GM20000 (cell line): Measurements from ENCODE around the gene SPNS1.

Experiments used
- DNase-seq: peaks from one replicate; pipeline ENCODE4 v3.0.0; 2012; ENCODE audit warnings: low spot score
- TF ChIP-seq, protein P1 (sequence below): IDR thresholded peaks from 2 replicates; pipeline ENCODE4 v1.5.1; 2012; ENCODE audit warnings: mild to moderate bottlenecking, control low read depth; ENCODE audit errors: extremely low read depth, missing control alignments

SPNS1 gene

GRCh38 chr16:28985211-28986041 lies 10.8 kb downstream of the SPNS1 start:
- no peak for DNase-seq
- TF ChIP-seq, protein P1, sequence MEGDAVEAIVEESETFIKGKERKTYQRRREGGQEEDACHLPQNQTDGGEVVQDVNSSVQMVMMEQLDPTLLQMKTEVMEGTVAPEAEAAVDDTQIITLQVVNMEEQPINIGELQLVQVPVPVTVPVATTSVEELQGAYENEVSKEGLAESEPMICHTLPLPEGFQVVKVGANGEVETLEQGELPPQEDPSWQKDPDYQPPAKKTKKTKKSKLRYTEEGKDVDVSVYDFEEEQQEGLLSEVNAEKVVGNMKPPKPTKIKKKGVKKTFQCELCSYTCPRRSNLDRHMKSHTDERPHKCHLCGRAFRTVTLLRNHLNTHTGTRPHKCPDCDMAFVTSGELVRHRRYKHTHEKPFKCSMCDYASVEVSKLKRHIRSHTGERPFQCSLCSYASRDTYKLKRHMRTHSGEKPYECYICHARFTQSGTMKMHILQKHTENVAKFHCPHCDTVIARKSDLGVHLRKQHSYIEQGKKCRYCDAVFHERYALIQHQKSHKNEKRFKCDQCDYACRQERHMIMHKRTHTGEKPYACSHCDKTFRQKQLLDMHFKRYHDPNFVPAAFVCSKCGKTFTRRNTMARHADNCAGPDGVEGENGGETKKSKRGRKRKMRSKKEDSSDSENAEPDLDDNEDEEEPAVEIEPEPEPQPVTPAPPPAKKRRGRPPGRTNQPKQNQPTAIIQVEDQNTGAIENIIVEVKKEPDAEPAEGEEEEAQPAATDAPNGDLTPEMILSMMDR = no peak

DNA sequence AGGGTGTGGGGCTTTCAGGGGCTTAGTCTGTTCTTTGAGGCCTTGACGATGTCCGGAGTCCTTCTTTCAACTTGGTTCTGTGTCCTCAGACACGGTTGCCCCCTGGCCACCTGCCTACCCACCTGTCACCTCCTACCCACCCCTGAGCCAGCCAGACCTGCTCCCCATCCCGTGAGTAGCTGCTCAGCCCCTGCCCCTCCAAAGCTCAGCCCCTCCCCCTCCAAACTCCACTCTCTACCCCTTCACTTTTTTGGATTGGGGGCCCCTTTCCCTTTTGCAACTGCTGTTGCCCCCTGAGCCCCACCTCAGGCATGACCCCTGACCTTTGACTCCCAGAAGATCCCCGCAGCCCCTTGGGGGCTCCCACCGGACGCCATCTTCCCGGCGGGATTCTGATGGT lies 11.5 kb downstream of the SPNS1 start:
- DNase-seq = no peak
- TF ChIP-seq, protein P1 = no peak

DNA sequence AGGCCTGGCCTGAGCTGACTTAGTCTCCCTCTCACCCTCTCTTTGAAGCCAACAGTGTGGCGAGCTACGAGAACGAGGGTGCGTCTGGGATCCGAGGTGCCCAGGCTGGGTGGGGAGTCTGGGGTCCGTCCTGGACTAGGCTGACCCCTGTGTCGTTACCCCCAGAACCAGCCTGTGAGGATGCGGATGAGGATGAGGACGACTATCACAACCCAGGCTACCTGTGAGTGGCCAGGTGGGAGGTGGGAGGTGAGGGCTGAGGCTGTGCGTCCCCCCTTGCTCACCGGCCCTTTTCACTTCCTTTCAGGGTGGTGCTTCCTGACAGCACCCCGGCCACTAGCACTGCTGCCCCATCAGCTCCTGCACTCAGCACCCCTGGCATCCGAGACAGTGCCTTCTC lies 11.9 kb downstream of the SPNS1 start:
- DNase-seq = no peak
- TF ChIP-seq, protein P1 = no peak

DNA sequence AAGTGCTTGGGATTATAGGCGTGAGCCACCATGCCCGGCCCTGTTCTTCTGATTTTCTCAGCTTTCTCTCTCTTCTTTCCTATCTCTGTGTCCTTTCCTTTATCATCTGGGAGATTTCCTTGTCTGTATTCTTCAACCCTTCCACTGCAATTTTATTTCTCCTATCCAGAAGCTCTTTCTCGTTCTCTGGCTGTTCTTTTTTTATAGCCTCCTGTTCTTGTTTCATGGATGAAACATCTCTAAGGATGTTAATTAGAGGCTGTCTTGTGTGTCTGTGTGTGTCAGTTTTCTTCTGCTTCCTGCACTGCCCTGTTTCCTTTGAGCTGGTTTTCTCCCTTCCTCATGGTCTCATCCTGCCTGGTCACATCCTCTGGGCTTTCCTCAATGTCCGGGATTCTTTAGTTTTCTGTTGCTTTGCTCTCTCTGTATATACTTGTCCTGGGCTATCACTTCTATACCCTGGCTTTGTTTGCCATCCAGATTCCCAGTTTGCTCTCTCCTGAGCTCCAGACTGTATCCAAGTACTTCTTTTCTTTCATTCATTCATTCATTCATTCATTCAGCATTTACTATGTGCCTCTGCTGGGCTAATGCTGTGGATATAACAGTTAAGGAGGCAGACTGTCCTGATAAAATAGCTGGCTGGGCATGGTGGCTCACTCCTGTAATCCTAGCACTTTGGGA lies 12.7 kb downstream of the SPNS1 start:
- TF ChIP-seq, protein P1 = no peak
- no peak for DNase-seq

DNA sequence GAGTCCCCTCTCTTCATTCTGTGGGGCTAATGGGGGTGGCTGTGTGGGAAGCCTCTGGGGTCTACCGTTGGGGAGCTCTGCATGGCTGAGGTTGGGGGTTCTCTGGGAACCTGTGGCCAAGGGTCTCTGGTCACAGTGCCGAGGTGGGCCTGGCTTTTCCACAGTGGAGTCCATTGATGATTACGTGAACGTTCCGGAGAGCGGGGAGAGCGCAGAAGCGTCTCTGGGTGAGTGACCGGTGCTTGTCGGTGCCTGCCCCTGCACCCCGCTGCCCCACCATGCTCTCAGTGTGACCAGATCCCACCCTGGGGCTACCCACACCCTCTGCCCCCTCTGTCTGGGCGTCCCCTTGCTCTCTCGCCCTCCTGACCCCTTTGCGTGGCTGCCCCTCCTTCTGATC lies 14.8 kb downstream of the SPNS1 start:
- TF ChIP-seq, protein P1 = no peak
- no peak for DNase-seq

GRCh38 chr16:28990375-28991040 lies 15.9 kb downstream of the SPNS1 start:
- DNase-seq = no peak
- TF ChIP-seq, protein P1 = no peak

DNA sequence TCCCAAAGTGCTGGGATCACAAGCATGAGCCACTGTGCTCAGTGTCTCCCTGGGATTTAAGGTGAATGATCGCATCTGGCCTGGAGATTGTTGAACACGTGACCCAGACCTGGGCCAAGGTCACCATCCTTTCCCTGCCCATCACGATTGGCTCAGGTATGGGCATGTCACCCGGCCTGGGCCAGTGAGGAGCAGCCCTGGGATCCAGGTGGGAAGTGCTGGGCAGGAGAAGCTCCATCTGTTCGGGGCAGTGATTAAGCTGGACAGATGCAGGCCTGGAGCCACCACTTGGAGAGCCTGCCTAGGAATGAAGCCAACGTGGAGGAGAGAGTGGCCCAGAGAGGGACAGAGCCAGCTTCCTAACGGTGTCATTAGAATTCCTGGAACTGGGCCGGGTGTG lies 17.1 kb downstream of the SPNS1 start:
- TF ChIP-seq, protein P1 = no peak
- DNase-seq = no peak
